GF-D8 (cell line): Measurements from ENCODE around the gene NOP53.
"Not testable (repeated sequence)": the region's sequence is repeated elsewhere in the genome, so short reads cannot be mapped to it uniquely, and the experiment has no call there.

Experiments used
- DNase-seq: peaks from one replicate; lab custom pipeline; 2025; lab: John Stamatoyannopoulos, UW

NOP53 gene

GRCh38 chr19:47718415-47719046 is 26.8 kb upstream of the NOP53 start:
- DNase-seq = not testable (repeated sequence)

GRCh38 chr19:47719047-47719859 is 26.1 kb upstream of the NOP53 start:
- DNase-seq = no peak

- DNase-seq = no peak
These were observed 24.5 kb upstream of the NOP53 start for GRCh38 chr19:47720669-47721422.

GRCh38 chr19:47723581-47723940 is 21.8 kb upstream of the NOP53 start:
- peak; percentile 74 for DNase-seq

GRCh38 chr19:47725759-47726401 is 19.5 kb upstream of the NOP53 start:
- DNase-seq = no peak

- DNase-seq = peak; percentile 11
These were observed 18.9 kb upstream of the NOP53 start for GRCh38 chr19:47726467-47726866.

GRCh38 chr19:47728295-47728694 is 17.1 kb upstream of the NOP53 start:
- not testable (repeated sequence) for DNase-seq

GRCh38 chr19:47729468-47729798 is 15.9 kb upstream of the NOP53 start:
- peak; percentile 28 for DNase-seq

GRCh38 chr19:47729799-47730520 is 15.4 kb upstream of the NOP53 start:
- peak; percentile 79 for DNase-seq

GRCh38 chr19:47730521-47730889 is 14.8 kb upstream of the NOP53 start:
- no peak for DNase-seq

- no peak for DNase-seq
These were observed 14.4 kb upstream of the NOP53 start for GRCh38 chr19:47730910-47731309.

GRCh38 chr19:47735131-47735530 is 10.2 kb upstream of the NOP53 start:
- DNase-seq = no peak

- DNase-seq = no peak
These were observed 4.4 kb upstream of the NOP53 start for GRCh38 chr19:47740866-47741519.

GRCh38 chr19:47741544-47742140 is 3.7 kb upstream of the NOP53 start:
- DNase-seq = no peak

- no peak for DNase-seq
These were observed 2.7 kb upstream of the NOP53 start for GRCh38 chr19:47742634-47743033.

GRCh38 chr19:47746129-47746528 is 783 bp downstream of the NOP53 start:
- DNase-seq = not testable (repeated sequence)

GRCh38 chr19:47749326-47749725 is 4.0 kb downstream of the NOP53 start:
- no peak for DNase-seq

GRCh38 chr19:47750752-47751151 is 5.4 kb downstream of the NOP53 start:
- DNase-seq = no peak

GRCh38 chr19:47752440-47753211 is 7.3 kb downstream of the NOP53 start:
- DNase-seq = no peak
